NT2/D1 (cell line): ENCODE results near the gene TMPRSS4.

Source experiments
- SUZ12 ChIP-seq: IDR thresholded peaks from 2 replicates; pipeline ENCODE4 v1.6.1; 2011; ENCODE audit not compliant: insufficient read length, insufficient read depth; ENCODE audit errors: extremely low read depth
- YY1 ChIP-seq: IDR thresholded peaks from 2 replicates; pipeline ENCODE4 v1.6.1; 2011; ENCODE audit not compliant: insufficient read length, insufficient read depth

- TF ChIP-seq YY1 (no peak), SUZ12 (no peak)
Measured at GRCh38 chr11:118086913-118087768, 10.3 kb downstream of the TMPRSS4 start, which contains the start of gene SMIM35.
